SJCRH30 (cell line): ENCODE results near the gene DNLZ. TPM values are rescaled to one million over a fixed set of nuclear protein-coding genes. Genes with fewer than 3 reads are reported as not detected.
"Not testable (repeated sequence)": the region's sequence is repeated elsewhere in the genome, so short reads cannot be mapped to it uniquely, and the experiment has no call there.

Experiments
- DNase-seq, 2 experiments: peaks; one replicate each; pipeline ENCODE4 v3.0.0-alpha.2; 2015 to 2020
- H3K27ac ChIP-seq: fragments of 250-450 bp; sonication (Bioruptor Pico); 2 replicates; pipeline ENCODE4 v1.5.1; 2020; ENCODE audit warnings: mild to moderate bottlenecking, moderate library complexity
- H3K27me3 ChIP-seq: fragments of 250-450 bp; sonication (Bioruptor Pico); 2 replicates; pipeline ENCODE4 v1.5.1; 2020; ENCODE audit warnings: mild to moderate bottlenecking, moderate library complexity
- H3K36me3 ChIP-seq: fragments of 250-450 bp; sonication (Bioruptor Pico); 2 replicates; pipeline ENCODE4 v1.5.1; 2020; ENCODE audit warnings: mild to moderate bottlenecking, moderate library complexity
- H3K4me1 ChIP-seq: fragments of 250-450 bp; sonication (Bioruptor Pico); 2 replicates; pipeline ENCODE4 v1.5.1; 2020; ENCODE audit warnings: mild to moderate bottlenecking, moderate library complexity
- H3K4me3 ChIP-seq: fragments of 250-450 bp; sonication (Bioruptor Pico); 2 replicates; pipeline ENCODE4 v1.5.1; 2020; ENCODE audit warnings: mild to moderate bottlenecking, moderate library complexity
- H3K9me3 ChIP-seq: fragments of 250-450 bp; sonication (Bioruptor Pico); replicated peaks from 2 replicates; pipeline ENCODE4 v1.5.1; 2020; ENCODE audit warnings: mild to moderate bottlenecking, moderate library complexity
- total RNA-seq: library from RNA; depleted of rRNA; stranded (reverse); fragments of >200 nt; shearing (Covaris generic); gene quantifications from 2 replicates; pipeline ENCODE4 v1.2.3, GENCODE V29; 2014; rRNA removed

DNLZ gene
- total RNA-seq: 17.0 and 19.4 TPM in 2 replicates

DNA sequence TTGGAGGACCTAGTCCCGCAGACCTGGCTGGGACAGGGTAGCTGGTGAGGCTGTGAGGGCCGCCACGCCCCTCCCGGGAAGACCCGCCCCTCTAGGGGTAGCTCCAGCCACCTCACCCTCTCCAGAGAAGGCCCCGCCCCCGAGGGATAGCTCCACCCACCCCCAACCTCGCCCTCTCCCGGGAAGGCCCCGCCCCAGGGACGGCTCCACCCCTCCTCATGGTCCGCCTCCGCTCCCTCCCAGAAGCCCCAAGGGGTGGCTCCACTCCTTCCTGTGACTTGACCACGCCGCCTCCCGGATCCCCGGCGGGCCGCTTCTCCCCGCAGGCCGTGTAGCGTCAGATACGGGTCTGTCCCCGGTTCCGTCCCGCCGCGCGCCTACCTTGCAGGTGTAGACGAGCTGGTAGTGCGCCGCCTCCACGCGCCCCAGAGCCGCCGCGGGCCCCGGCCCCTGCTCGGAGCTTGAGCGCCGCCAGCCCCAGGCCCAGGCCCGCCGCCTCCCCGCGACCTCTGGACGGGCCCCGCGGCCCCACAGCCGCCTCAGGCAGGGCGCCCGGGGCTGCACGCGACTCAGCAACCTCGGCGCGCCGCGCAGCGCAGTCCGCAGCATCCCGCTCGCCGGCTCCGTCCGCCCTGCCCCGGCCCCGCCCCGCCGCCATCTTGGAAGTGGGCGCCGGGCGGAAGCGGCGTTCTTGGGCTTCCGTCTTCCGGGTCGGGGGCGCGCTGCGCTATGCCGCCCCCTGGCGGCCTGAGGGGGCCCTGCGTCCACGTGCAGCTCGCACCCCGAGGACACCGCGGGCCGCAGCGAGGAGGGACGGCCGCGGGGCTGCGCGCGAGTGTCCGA lies at the start of gene DNLZ:
Gene DNLZ (minus strand): TSS at position 639 of the 843 bp plus-strand sequence. CDS start 30 bp downstream, at position 609.
- Histone ChIP-seq H3K27ac (peak within 1 kb of the TSS; percentile 58; the same call in 1 of the 2 replicates), H3K4me3 (peak within 1 kb of the TSS; percentile 94), H3K9me3 (no peaks in the 10 kb centered on the region), H3K4me1 (peaks cover 9% of the 10 kb centered on the region), H3K27me3 (no peaks in the 10 kb centered on the region), H3K36me3 (no peaks in the 10 kb centered on the region)
- DNase-seq: peak; percentile 98 to 99

DNA sequence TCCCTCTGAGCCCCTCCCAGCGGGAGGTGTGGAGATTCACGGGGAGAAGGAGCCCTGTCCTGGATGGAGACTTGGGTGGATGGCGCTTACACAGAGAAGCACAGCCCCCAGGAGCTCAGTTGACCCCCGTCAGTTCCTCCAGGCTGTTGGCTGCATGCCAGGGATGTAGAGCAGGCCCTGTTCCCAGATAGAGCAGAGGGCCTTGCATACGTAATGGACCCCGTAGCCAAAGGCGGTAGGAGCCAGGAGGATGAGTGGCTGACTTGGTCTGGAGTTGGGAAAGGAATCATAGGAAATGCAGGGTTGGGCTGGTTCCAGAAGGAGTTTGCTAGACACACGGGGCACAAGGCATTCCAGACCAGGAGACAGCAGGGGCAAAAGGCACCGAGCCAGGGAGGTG lies 49.4 kb upstream of the DNLZ start:
- Histone ChIP-seq H3K27me3 (no peaks in the 10 kb centered on the region), H3K27ac (no peak overlapping the region), H3K36me3 (peaks cover 58% of the 10 kb centered on the region), H3K4me1 (peaks cover 5% of the 10 kb centered on the region), H3K4me3 (no peak overlapping the region), H3K9me3 (no peaks in the 10 kb centered on the region)
- no peak for DNase-seq

DNA sequence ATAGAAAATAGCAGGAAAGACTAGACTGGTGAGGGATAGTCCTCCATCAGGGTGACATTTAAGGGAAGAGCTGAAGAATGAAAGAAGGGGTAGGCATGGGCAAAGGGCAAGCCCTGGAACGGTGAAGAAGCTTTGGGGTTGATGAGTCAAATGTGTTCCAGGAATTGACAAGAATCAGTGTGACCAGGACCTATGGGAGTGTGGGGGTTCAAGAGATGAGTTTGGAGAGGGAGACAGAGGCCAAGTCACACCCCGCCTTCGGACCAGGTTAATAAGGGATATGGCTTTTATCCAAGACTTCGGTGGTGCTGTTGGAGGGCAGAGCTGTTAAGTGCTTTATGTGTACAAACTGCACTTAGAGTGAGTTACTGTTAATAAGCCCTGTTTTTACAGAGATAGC lies 47.8 kb upstream of the DNLZ start:
- DNase-seq: no peak
- Histone ChIP-seq H3K27ac (no peak overlapping the region; the same call in 1 of the 2 replicates), H3K36me3 (peaks cover 54% of the 10 kb centered on the region)

DNA sequence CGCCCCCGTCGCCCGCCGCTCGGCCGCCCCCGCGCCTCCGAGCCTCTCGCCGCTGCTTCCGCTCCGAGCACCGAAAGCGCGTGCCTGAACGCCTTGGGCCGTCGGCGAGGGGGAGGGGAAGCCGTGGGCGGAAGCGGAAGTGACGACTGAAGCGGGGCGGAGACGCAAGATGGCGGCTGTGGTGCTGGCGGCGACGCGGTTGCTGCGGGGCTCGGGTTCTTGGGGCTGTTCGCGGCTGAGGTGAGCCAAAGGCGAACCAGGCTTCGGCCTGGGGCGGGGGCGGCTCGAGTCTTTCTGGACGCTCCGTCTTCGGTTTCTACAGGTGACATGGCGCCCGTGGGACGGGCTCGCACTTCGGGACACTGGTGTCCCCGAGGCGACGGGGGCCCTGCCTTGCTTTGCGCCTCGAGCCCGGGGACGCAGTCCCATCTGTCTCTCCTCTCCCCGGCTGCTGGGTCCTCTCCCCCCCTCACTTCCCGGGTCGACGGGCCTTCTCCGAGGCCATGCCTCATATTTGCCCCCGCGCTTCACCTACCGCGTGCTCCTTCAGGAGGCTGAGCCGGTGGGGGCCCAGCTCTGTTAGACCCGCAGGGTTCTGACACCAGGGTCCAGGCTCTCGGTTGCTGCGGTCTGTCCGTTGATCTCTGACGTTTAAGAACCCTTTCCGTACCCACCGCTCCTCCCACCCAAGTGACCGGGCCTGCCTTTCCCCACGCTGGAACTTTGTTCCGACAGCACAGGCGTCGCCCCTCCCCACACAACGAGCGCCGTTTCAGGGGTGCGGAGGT lies 47.1 kb upstream of the DNLZ start, which contains the start of the genes ENTR1 and PMPCA:
Gene ENTR1 (minus strand): TSS at position 115 of the 788 bp plus-strand sequence. CDS start 217 bp downstream, outside the sequence.
Gene PMPCA (plus strand): TSS at position 159 of the 788 bp plus-strand sequence. CDS start 11 bp downstream, at position 170.
- DNase-seq: peak; percentile 92
- H3K27ac ChIP-seq: peak within 1 kb of the TSS; percentile 68
- H3K36me3 ChIP-seq: peaks cover 54% of the 10 kb centered on the region
- no peaks in the 10 kb centered on the region for H3K27me3 ChIP-seq
- peaks cover 5% of the 10 kb centered on the region for H3K4me1 ChIP-seq
- H3K4me3 ChIP-seq: peak within 1 kb of the TSS; percentile 94
- H3K9me3 ChIP-seq: no peaks in the 10 kb centered on the region

More for the DNA sequence above, 47.8 kb upstream of the DNLZ start:
- Histone ChIP-seq H3K9me3 (no peaks in the 10 kb centered on the region), H3K4me1 (peaks cover 5% of the 10 kb centered on the region), H3K27me3 (no peaks in the 10 kb centered on the region), H3K4me3 (peak overlapping the region; percentile 94)

DNA sequence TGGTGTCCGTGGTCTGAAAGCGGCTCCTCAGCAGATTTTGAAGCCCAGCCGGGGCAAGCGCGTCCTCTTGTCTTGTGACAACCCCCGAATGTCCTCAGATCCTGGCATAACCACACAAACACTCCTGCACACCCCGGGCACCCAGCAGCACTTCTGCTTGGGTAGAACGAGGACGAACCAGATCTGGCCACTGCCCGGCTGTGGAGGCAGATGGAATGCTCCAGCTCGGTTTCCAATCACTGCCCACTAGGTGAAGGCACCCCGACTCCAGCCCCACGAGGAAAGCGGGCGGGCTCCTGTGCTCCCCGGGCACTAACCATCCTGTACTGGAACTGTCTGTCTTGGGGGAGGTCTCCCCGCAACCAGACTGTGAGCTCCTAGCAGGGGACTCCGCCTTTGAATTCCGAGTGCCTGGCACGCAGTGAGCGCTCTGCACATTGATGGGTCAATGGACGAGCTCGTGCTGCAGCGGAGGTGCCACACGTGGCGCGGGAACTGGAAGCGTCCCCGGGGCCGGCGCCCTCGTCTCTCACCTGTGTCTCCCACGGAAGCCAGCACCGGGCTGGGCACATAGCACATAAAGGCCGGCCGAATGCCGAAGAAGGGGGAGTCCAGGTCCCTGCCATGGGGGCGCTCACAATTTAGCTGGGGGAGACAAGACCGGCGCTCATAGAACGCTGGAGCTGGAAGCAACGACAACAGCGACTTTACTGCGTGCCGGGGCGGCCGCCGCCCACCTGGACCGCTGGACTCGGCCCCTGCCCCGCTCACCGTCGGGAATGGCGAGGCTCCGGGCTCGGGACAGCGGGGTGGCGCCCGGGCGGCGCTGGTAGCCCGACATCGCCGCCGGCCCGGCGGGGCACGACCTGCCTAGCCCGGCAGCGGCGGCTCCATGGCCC lies 46.3 kb upstream of the DNLZ start:
- Histone ChIP-seq H3K27ac (peak overlapping the region; percentile 42; the same call in 1 of the 2 replicates), H3K4me1 (peaks cover 5% of the 10 kb centered on the region), H3K27me3 (no peaks in the 10 kb centered on the region), H3K9me3 (no peaks in the 10 kb centered on the region), H3K4me3 (peak overlapping the region; percentile 94), H3K36me3 (peaks cover 52% of the 10 kb centered on the region)
- peak in 1 of 2 experiments; percentile 29 for DNase-seq

DNA sequence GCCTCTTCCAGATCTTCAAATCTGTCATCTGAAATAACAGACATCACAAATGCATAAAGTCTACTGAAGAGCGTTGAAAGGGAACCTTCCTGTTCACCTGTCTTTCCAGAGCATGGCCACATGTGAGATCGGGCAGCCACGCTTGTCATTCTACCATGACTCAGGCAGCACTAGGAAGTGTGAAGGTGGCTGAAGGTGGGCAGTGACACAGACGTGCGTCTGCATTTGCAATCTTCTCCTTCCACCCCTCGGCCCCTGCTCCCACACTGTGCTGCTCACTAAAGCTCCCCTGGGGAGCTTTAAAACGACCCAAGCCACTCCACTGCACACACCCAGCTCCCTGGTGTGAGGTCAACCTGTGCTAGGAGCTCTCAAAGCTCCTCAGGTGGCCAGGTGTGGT lies 44.4 kb upstream of the DNLZ start:
- DNase-seq: no peak
- Histone ChIP-seq H3K36me3 (peaks cover 43% of the 10 kb centered on the region), H3K4me1 (peaks cover 5% of the 10 kb centered on the region), H3K27me3 (no peaks in the 10 kb centered on the region), H3K27ac (no peak overlapping the region), H3K4me3 (no peak overlapping the region), H3K9me3 (no peaks in the 10 kb centered on the region)

DNA sequence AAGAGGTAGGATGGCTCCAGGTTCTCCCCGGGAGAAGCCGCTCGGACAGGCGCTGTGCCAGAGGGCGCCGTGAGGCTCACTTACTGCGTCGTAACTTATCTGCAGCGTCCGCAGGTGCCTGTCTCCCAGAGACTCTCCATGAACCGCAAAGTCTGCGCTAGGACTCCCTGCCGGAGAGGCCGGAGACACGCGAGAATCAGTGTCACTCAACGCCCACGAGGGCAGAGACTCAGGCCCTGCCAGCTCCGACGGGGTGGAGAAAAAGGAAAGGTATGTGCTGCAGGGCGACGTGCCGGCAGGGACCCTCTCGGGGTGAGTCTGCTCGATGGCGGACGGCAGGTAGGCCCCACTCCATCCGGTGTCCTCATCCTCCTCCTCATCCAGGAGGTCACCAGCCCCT lies 43.5 kb upstream of the DNLZ start:
- H3K4me1 ChIP-seq, H3K4me3 ChIP-seq, DNase-seq, H3K27ac ChIP-seq, H3K9me3 ChIP-seq, H3K27me3 ChIP-seq: not testable (repeated sequence)
- peaks cover 35% of the 10 kb centered on the region for H3K36me3 ChIP-seq

DNA sequence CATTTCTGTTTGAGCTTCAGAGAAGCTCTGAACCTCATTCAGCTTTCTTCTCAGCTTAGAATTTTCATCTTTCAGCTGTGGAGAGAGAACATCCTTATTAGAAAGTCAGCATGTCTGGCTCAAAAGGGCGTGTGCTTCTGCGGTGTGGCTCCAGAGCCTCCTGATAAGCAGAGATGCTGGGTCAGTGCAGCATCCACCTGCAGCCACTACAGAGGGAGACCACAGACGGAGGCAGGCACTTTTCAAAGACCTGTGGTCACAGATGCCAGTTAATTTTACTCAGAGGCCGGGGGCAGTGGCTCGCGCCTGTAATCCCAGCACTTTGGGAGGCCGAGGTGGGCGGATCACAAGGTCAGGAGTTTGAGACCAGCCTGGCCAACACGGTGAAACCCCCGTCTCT lies 42.4 kb upstream of the DNLZ start:
- not testable (repeated sequence) for H3K4me3 ChIP-seq, DNase-seq, H3K4me1 ChIP-seq, H3K9me3 ChIP-seq, H3K27ac ChIP-seq, H3K27me3 ChIP-seq
- peaks cover 34% of the 10 kb centered on the region for H3K36me3 ChIP-seq

DNA sequence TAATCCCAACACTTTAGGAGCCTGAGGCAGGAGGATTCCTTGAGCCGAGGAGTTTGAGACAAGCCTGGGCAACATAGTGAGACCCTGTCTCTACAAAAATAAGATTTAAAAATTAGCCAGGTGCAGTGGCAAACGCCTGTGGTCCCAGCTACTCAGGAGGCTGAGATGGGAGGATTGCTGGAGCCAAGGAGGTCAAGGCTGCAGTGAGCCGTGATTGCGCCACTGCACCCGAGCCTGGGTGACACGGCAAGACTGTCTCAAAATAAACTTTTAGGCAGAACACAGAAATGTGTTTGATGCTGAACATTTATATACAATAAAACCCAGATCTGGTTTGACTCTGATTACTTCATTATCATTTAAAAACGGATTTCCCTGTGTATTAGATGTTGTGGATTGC lies 41.9 kb upstream of the DNLZ start:
- Histone ChIP-seq H3K36me3 (peaks cover 34% of the 10 kb centered on the region), H3K27ac (no peak overlapping the region), H3K27me3 (no peaks in the 10 kb centered on the region), H3K9me3 (no peaks in the 10 kb centered on the region), H3K4me3 (no peak overlapping the region), H3K4me1 (no peaks in the 10 kb centered on the region; the same call in 1 of the 2 replicates)
- DNase-seq: no peak

DNA sequence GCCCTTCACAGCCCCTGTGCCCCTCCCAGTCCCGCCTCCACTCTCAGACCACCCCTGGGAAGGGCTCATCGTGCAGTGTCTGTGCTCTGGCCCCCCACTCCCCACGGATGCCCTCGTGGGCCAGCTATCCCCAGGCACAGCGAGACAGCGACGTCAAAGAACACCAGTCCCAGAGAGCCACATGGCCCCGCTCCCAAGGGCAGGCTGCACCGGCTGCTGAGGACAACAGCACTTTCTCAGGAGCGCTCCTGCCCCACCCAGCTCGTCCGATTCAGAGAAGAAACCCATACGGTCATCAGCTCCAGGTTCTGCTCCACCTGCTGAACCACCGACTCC lies 41.2 kb upstream of the DNLZ start:
- H3K4me1 ChIP-seq: no peaks in the 10 kb centered on the region; the same call in 1 of the 2 replicates
- no peaks in the 10 kb centered on the region for H3K27me3 ChIP-seq
- DNase-seq: no peak
- H3K9me3 ChIP-seq: no peaks in the 10 kb centered on the region
- no peak overlapping the region for H3K27ac ChIP-seq
- H3K36me3 ChIP-seq: peaks cover 34% of the 10 kb centered on the region
- no peak overlapping the region for H3K4me3 ChIP-seq

DNA sequence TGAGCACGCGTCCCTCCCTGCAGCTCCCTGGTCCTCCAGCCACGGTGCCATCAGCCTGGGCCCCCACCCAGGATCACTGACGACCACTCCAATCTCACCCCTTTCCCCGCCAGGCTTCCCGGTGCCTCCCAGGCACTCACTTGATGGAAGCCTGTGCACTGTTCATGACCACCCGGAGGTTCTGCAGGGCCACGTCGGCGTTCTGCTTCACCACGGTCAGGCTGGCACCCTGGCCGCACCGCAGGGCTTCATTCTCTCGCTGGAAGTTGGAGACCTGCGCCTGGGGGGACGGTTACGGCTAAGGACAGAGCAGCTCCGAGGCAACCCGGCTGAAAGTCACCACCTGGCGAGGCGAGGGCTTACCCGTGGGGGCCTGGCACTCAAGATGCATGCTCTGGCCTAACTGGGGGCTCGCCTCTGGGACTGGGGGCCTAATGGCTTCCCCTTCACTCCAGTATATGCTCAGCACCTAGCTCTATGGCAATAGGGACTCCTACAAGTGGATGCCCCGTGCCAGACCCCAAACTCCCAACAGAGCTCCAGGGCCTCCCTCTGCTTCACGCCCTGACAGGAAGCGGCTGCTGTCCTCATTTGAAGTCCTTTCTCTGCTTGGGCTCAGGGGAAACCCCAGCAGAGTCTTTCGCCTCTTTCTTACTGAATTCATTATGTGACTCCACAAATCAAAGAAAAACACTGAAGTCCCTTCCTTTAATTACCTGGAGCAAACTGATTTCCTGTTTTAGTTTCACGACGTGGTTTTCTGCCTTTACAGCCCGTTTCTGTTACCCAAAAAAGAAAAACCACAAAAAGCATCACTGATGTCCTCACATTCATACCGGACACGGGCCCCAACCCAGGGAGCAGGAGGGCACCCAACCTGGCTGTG lies 40.6 kb upstream of the DNLZ start:
- no peaks in the 10 kb centered on the region; the same call in 1 of the 2 replicates for H3K4me1 ChIP-seq
- no peak overlapping the region for H3K4me3 ChIP-seq
- peaks cover 34% of the 10 kb centered on the region for H3K36me3 ChIP-seq
- DNase-seq: no peak
- no peaks in the 10 kb centered on the region for H3K9me3 ChIP-seq
- H3K27ac ChIP-seq: no peak overlapping the region
- H3K27me3 ChIP-seq: no peaks in the 10 kb centered on the region

DNA sequence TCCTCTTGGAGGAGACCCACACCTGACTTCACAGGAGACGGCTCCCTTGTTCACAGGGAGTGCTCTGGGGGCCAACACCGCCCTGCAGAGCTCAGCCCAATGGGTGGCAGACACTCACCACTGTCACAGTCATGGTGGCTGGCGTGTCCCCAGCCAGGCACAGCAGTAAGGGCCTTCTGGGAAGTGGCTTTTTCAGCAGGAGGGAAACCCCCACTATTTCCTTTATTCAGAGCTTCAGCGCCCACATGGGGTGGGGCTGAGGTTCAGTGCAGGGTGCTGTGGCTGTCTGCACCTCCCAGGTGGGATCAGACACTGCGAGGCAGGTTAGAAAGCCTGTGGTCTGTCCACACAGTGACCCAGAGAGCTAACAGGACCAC lies 40.0 kb upstream of the DNLZ start:
- H3K4me3 ChIP-seq: no peak overlapping the region
- H3K4me1 ChIP-seq: peaks cover 4% of the 10 kb centered on the region; the same call in 1 of the 2 replicates
- H3K9me3 ChIP-seq: no peaks in the 10 kb centered on the region
- peaks cover 34% of the 10 kb centered on the region for H3K36me3 ChIP-seq
- H3K27ac ChIP-seq: no peak overlapping the region
- no peaks in the 10 kb centered on the region for H3K27me3 ChIP-seq
- no peak for DNase-seq

DNA sequence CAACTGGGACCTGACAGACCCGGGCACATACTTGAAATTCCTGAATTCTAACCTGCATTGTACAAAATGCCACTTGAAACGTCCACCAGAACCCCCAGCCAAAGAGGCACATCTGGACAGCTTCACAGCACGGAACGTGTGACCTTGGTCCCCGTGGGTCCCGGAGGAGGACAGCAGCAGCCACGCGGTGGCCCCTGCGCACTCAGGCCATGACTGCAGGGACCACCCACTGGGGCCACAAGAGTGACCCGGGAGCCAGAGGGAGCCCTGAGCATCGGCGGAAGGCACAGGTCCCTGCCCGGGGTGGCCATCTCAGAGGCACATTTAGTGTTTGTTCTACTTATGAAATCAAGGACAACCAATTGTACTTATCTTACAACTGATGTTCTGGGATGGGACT lies 38.5 kb upstream of the DNLZ start:
- Histone ChIP-seq H3K4me3 (no peak overlapping the region), H3K4me1 (peaks cover 4% of the 10 kb centered on the region; the same call in 1 of the 2 replicates), H3K36me3 (peaks cover 33% of the 10 kb centered on the region), H3K27ac (no peak overlapping the region), H3K27me3 (no peaks in the 10 kb centered on the region), H3K9me3 (no peaks in the 10 kb centered on the region)
- no peak for DNase-seq
